A549 (cell line): ENCODE measurements around the gene SLC33A1.

ENCODE experiments used
- CHD2 ChIP-seq: fragments of 150-350 bp; IDR thresholded peaks from 2 replicates; pipeline ENCODE4 v1.6.1; 2014; ENCODE audit warnings: low read length; ENCODE audit not compliant: partially characterized antibody
- CTCF ChIP-seq: fragments of >200 bp; sonication (Bioruptor Twin); formaldehyde crosslinking; IDR thresholded peaks from 3 replicates; pipeline ENCODE4 v1.5.1; 2016
- EP300 ChIP-seq, 2 experiments: fragments of >200 bp; sonication (Bioruptor Twin); formaldehyde crosslinking; IDR thresholded peaks; 2 replicates in 1 of 2; 3 replicates in 1 of 2; pipeline ENCODE4 v1.6.1; 2016 to 2017
- GATA3 ChIP-seq: IDR thresholded peaks from 2 replicates; pipeline ENCODE4 v1.6.1; 2012; ENCODE audit warnings: borderline replicate concordance
- HOXB5 ChIP-seq: fragments of 250-450 bp; sonication (Bioruptor Pico); IDR thresholded peaks from 2 replicates; pipeline ENCODE4 v1.5.0; 2020; ENCODE audit warnings: mild to moderate bottlenecking, moderate library complexity
- JUN ChIP-seq, 2 experiments: fragments of >200 bp; sonication (Bioruptor Twin); formaldehyde crosslinking; IDR thresholded peaks; 2 replicates in 1 of 2; 3 replicates in 1 of 2; pipeline ENCODE4 v1.6.1; 2016 to 2017
- MAX ChIP-seq: IDR thresholded peaks from 2 replicates; pipeline ENCODE4 v1.6.1; 2012
- MYC ChIP-seq: IDR thresholded peaks from 2 replicates; pipeline ENCODE4 v1.6.1; 2012; ENCODE audit warnings: mild to moderate bottlenecking, inconsistent platforms, low read length, improper control_type of control experiment, borderline replicate concordance
- POLR2A ChIP-seq: IDR thresholded peaks from 2 replicates; pipeline ENCODE4 v1.6.1; 2012; ENCODE audit warnings: mild to moderate bottlenecking, low read length
- REST ChIP-seq: fragments of 200-600 bp; sonication (generic); IDR thresholded peaks from 2 replicates; pipeline ENCODE4 v1.6.1; 2016; ENCODE audit warnings: antibody characterized with exemption, mild to moderate bottlenecking, moderate library complexity

- TF ChIP-seq CHD2 (no peak), HOXB5 (CRISPR knock-in tag) (no peak), MAX (no peak), EP300 (IDR thresholded peaks at IDR 0.05) (no peak), JUN (IDR thresholded peaks at IDR 0.05) (no peak), REST (no peak), POLR2A (no peak), MYC (no peak), CTCF (no peak), GATA3 (no peak)
These were observed 35.7 kb upstream of the SLC33A1 start for GRCh38 chr3:155889952-155890351.
